Caco-2 (cell line): ENCODE results near the gene ACIN1. TPM values are rescaled to one million over a fixed set of nuclear protein-coding genes. Genes with fewer than 3 reads are reported as not detected.

Experiments used
- total RNA-seq: library from RNA; stranded (reverse); gene quantifications from 2 replicates; pipeline ENCODE4 v1.2.3, GENCODE V29; 2022

ACIN1 gene
- total RNA-seq, 1 experiment from 2014 or later, result 193 TPM

Other genes with a start within 250 kb of the ACIN1 start
- 29.6 and 34.0 TPM in 2 replicates for gene LRP10, start 223.4 kb downstream of the ACIN1 start, total RNA-seq
- 0.41 and 0.44 TPM in 2 replicates for gene REM2, start 211.9 kb downstream of the ACIN1 start, total RNA-seq
- 67.0 and 70.0 TPM in 2 replicates for gene RBM23, start 176.0 kb downstream of the ACIN1 start, total RNA-seq
- 107 and 111 TPM in 2 replicates for gene PRMT5, start 165.8 kb downstream of the ACIN1 start, total RNA-seq
- 67.7 and 70.7 TPM in 2 replicates for gene HAUS4, start 138.0 kb downstream of the ACIN1 start, total RNA-seq
- 184 and 211 TPM in 2 replicates for gene AJUBA, start 112.6 kb downstream of the ACIN1 start, total RNA-seq
- gene C14orf93, start 85.0 kb downstream of the ACIN1 start, total RNA-seq, result 7.2 and 7.8 TPM in 2 replicates
- gene PSMB5, start 60.2 kb downstream of the ACIN1 start, total RNA-seq, result 172 and 189 TPM in 2 replicates
- not detected in 2 replicates for gene PSMB11, start 52.9 kb downstream of the ACIN1 start, total RNA-seq
- gene CDH24, start 37.6 kb downstream of the ACIN1 start, total RNA-seq, result 7.9 TPM in 2 replicates
- gene C14orf119, start 369 bp upstream of the ACIN1 start, total RNA-seq, result 46.3 and 52.0 TPM in 2 replicates
- not detected in 2 replicates for gene CIROP, start 9.9 kb upstream of the ACIN1 start, total RNA-seq
- not detected in 2 replicates for gene CEBPE, start 24.1 kb upstream of the ACIN1 start, total RNA-seq
- gene SLC7A8, start 88.5 kb upstream of the ACIN1 start, total RNA-seq, result 26.9 and 28.9 TPM in 2 replicates
- not detected in 2 replicates for gene RNF212B, start 142.8 kb upstream of the ACIN1 start, total RNA-seq
- gene HOMEZ, start 191.0 kb upstream of the ACIN1 start, total RNA-seq, result 7.4 and 7.6 TPM in 2 replicates
- 5.9 and 8.6 TPM in 2 replicates for gene PPP1R3E, start 207.7 kb upstream of the ACIN1 start, total RNA-seq
- 19.1 and 20.8 TPM in 2 replicates for gene BCL2L2, start 211.7 kb upstream of the ACIN1 start, total RNA-seq
- gene PABPN1, start 226.3 kb upstream of the ACIN1 start, total RNA-seq, result 196 and 202 TPM in 2 replicates